Mesodermal cell (in vitro differentiated cells): ENCODE results near the gene RIIAD1.

ENCODE experiments used
- H3K27ac ChIP-seq: 2 replicates; pipeline ENCODE4 v1.7.0; 2013; ENCODE audit warnings: mild to moderate bottlenecking, low read depth, low read length, moderate library complexity; ENCODE audit not compliant: severe bottlenecking
- H3K36me3 ChIP-seq: 2 replicates; pipeline ENCODE4 v1.7.1; 2013; ENCODE audit warnings: mild to moderate bottlenecking, low read length, moderate library complexity; ENCODE audit not compliant: control insufficient read depth, insufficient read depth
- H3K4me1 ChIP-seq: one replicate; pipeline ENCODE4 v1.7.1; 2013; ENCODE audit warnings: mild to moderate bottlenecking, low read length; ENCODE audit not compliant: insufficient read depth, control insufficient read depth, poor library complexity, severe bottlenecking
- H3K4me3 ChIP-seq: 2 replicates; pipeline ENCODE4 v1.7.0; 2013; ENCODE audit warnings: low read length, control low read depth, mild to moderate bottlenecking; ENCODE audit not compliant: insufficient read depth, poor library complexity, severe bottlenecking; ENCODE audit errors: extremely low read depth
- H3K9me3 ChIP-seq: 2 replicates; pipeline ENCODE4 v1.7.1; 2013; ENCODE audit warnings: mild to moderate bottlenecking, low read length, moderate library complexity; ENCODE audit not compliant: control insufficient read depth
- WGBS, 2 experiments: methylation state at CpG; one replicate each; pipeline ENCODE4 v1.1.5; 2013; ENCODE audit warnings: missing lambda C conversion rate in 2 of 2; ENCODE audit not compliant: insufficient coverage in 2 of 2; 5-methylcytosine and 5-hydroxymethylcytosine counted together

Gene RIIAD1

DNA sequence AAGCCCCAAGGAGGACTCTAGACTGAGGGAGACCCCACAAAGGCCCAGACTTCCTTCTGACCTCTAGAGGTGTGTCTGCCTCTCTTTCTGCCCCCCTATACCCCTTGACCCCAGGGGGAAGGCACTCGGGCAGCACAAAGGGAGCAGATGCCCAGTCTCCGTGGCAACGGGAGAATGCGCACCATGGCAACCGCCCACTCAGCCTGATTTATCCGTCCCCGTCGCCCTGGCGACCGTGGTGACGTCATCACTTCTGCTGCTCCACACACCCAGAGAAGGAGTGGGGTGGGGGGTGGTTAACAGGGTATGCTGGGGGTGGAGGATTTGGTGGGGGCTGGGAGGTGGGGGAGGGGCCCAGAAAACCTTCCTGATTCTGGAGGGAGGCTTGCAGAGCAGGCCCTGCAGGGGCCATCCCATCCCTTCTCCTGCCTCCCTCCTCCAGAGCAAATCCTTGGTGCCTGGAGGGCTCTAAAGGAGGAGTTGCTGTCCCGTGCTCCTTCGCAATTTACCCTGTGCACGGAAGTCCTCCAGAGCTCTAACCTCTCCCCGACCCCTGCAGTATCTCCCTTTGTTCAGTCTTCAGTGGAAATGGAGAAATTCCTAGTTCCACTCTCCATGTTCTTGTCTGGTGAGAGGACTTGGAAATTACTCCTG lies 11.0 kb upstream of the RIIAD1 start:
- WGBS, 2 experiments = 52 to 70% methylated on average over 2 to 8 of the region's 15 CpGs
- Histone ChIP-seq H3K36me3 (no peaks in the 10 kb centered on the region), H3K9me3 (no peaks in the 10 kb centered on the region), H3K4me3 (no peak overlapping the region), H3K4me1 (no peaks in the 10 kb centered on the region), H3K27ac (no peak overlapping the region)

DNA sequence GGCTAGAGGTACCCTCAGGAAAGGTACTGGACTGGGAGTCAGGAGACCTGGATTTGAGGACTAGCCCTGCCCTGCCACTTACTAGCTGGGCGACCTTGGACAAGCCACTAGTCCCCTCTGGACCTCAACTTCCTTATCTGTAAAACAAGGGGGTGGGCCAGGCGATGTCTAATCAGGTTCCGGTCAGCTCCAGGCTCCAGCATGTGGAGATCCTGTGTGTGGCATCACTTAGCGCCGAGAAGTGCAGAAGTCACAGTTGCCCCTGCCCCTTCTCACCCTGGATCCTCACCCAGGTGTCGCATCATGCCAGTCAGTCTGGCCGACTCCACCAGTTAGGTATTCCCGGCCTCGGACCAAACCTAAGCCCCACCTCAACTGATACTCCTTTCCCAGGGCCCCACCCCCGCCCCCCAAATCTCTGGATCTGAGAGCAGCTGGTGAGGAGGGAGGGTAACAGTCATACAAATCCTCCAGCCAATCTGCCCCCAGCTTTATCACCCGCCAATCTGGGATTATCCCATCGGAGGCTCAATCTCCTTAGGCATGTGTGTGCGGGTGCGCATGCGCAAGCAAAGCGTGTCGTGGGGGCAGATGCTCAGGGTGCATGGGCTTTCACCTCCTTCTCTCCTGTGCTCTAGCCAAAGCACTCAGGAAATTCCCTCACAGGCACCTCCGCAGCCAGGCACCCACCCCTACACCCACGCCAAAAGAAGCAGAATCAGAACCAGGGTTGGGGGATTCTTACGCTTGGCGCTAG lies 10.1 kb upstream of the RIIAD1 start:
- no peaks in the 10 kb centered on the region for H3K4me1 ChIP-seq
- 90 to 92% methylated on average over 14 to 15 of the region's 21 CpGs for WGBS, 2 experiments
- no peaks in the 10 kb centered on the region for H3K9me3 ChIP-seq
- no peak overlapping the region for H3K27ac ChIP-seq
- H3K4me3 ChIP-seq = no peak overlapping the region
- H3K36me3 ChIP-seq = no peaks in the 10 kb centered on the region

DNA sequence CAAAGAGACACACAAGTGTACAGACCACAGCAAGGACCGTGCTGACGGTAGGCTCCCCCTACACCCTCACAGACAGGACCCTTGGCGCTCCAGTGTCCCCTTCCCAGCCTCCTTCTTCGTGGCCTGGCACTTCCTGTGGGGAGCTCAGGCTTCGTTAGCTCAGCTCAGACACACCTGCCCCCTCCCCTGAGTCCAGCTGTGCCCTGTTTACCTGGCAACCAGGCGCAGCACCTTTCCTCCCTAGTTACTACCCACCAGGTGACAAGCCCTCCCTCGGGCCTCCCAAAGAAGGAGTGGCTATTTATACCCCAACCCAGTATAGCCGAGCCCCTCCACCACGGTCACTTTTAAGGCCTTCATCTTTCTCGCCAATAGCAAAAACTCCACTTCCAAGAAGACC lies 9.4 kb upstream of the RIIAD1 start:
- H3K4me1 ChIP-seq = no peaks in the 10 kb centered on the region
- 77 to 83% methylated on average over 10 of the region's 10 CpGs for WGBS, 2 experiments
- H3K27ac ChIP-seq = no peak overlapping the region
- no peak overlapping the region for H3K4me3 ChIP-seq
- no peaks in the 10 kb centered on the region for H3K36me3 ChIP-seq
- H3K9me3 ChIP-seq = no peaks in the 10 kb centered on the region

DNA sequence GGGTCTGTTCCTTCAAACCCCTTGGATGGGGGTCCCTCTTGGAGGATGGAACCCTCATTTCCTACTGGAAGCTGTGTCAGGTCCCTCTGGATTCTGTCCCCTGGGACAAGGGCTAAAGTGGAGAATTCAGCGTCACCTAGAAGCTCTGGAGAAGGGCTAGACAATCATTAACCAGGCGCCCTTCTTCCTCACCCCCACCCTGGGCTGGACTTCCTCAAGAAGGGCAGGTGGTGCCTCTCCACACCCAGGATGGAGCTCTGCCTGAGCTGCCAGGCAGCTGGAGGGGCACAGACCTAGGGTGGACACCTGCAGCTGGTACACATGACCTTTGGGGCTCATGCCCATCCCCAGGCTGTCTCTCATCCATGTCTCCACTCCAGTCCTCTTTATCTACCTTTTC lies 8.3 kb upstream of the RIIAD1 start:
- no peaks in the 10 kb centered on the region for H3K4me1 ChIP-seq
- 70 to 100% methylated on average over 1 to 2 of the region's 2 CpGs for WGBS, 2 experiments
- H3K27ac ChIP-seq = no peak overlapping the region
- H3K4me3 ChIP-seq = no peak overlapping the region
- H3K9me3 ChIP-seq = no peaks in the 10 kb centered on the region
- H3K36me3 ChIP-seq = no peaks in the 10 kb centered on the region

DNA sequence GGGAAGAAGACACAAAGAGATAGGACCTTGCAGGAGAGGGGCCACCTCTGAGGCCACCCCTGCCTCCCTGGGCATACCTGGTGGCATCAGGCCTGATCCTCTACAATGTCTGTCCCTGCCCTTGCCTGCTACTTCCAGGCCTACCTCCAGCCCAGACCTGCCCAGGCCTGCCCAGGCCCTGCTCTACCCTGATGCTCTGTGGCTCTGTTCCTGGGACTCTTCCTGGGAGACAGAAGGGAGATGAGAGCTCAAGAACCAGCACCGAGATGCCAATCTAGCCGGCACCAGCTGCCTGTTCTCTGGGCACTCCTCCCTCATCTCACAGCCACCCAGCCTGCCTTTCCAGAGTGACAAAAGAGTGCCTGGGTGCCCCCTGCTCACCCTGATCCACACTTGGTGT lies 7.4 kb upstream of the RIIAD1 start:
- H3K27ac ChIP-seq = no peak overlapping the region

DNA sequence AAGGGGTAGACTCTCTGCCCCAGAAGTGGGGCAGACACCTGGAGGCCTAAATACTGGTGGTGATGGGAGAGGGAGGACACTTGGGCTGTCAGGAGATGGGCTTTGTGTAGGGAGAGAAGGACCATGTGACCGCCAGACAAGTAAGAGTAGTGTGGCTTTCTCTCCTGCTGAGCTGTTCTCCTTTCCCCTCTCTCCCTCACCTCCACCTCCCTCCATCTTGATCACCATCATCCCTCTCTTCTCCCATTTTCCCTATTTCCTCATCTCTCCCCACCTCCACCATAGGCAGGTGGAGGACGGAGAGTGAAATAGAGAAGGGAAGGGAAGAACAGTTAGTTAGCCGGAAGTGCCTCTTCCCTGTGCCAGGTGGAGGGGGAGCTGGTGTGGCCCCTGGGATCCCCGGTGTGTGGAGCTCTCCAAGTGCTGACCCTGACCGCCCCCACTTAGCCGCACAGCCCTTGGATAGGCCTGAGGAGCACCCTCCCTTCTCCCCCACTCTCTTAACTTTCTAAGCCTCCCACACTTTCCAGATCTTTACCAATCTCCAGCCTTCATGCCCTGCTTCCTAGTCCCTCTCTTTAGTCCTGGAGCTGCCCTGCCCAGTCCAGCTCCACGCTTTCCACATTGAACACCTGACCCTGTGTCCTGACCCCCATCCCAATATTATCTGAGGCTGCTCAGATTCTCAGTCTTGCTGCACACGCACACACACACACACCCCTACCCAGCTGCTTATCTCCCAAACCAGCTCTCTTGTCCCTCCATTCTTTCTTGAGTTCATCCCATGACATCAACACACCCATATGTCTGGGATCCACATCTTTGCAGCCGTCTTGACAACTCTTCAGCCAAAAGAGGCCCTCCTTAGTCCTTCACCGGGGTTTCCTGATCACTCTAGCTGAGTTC lies 6.2 kb upstream of the RIIAD1 start:
- Histone ChIP-seq H3K9me3 (no peaks in the 10 kb centered on the region), H3K4me3 (no peak overlapping the region), H3K4me1 (no peaks in the 10 kb centered on the region), H3K36me3 (no peaks in the 10 kb centered on the region), H3K27ac (no peak overlapping the region)
- 84 to 88% methylated on average over 4 to 7 of the region's 10 CpGs for WGBS, 2 experiments

More for the DNA sequence above, 7.4 kb upstream of the RIIAD1 start:
- H3K4me3 ChIP-seq = no peak overlapping the region
- 93 to 94% methylated on average over 2 of the region's 2 CpGs for WGBS, 2 experiments
- no peaks in the 10 kb centered on the region for H3K4me1 ChIP-seq
- H3K36me3 ChIP-seq = no peaks in the 10 kb centered on the region
- H3K9me3 ChIP-seq = no peaks in the 10 kb centered on the region

DNA sequence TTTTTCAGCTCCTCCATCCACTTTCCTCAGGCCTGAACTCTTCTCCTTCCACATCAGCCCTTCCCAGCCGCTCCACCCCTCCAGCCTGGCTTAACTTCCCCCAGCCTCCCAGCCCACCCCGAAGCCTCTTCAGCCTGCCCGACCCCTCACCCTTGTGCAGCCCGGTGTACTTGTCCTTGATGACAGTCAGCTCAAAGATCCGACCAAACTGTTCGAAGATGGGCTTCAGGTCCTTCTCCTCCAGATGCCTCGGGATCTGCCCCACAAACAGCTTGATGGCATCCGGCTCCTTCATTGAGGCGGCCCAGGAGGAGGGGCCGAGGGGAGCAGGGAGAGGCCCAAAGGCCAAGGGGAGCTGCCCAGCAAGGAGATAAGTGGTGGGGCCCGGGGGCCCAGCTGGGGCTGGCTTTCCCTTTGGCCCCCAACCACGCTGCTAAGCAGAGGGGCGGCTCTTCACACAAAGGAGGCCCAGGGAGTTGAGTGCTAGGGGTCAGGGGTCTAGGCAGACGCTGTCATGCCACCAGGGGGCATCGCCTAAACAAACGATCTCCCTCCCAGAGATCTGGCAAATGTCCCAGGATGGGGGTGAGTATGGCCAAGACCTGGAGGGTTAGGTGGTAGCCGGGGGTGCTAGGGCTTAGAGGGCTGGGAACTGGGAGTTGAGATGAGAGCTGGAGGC lies 5.5 kb upstream of the RIIAD1 start:
- H3K9me3 ChIP-seq = no peaks in the 10 kb centered on the region
- no peak overlapping the region for H3K27ac ChIP-seq
- no peaks in the 10 kb centered on the region for H3K36me3 ChIP-seq
- peaks cover 2% of the 10 kb centered on the region for H3K4me1 ChIP-seq
- H3K4me3 ChIP-seq = peak overlapping the region; percentile 22
- WGBS, 2 experiments = 46 to 47% methylated on average over 12 to 17 of the region's 17 CpGs

DNA sequence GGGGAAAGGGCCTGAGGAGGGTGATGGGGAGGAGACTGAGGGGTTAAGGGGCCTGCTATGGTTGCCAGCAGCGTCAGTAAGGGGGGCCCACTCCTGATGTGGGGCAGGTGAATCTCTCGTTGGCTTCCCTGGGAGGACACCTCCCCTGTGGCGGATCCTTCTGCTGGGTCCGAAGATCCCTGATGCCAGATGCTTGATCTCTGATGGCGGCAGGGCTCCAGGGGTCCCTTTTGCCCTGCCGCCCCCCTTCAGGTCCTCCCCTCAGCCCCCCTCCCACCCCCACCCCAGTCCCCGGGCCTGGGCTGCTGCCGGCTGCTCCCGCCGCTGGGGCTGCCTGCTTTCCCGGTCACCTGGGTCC lies 4.9 kb upstream of the RIIAD1 start:
- no peak overlapping the region for H3K27ac ChIP-seq
- H3K4me3 ChIP-seq = peak overlapping the region; percentile 22
- peaks cover 4% of the 10 kb centered on the region for H3K4me1 ChIP-seq
- no peaks in the 10 kb centered on the region for H3K9me3 ChIP-seq
- H3K36me3 ChIP-seq = no peaks in the 10 kb centered on the region
- 0 to 3% methylated on average over 3 to 5 of the region's 11 CpGs for WGBS, 2 experiments

DNA sequence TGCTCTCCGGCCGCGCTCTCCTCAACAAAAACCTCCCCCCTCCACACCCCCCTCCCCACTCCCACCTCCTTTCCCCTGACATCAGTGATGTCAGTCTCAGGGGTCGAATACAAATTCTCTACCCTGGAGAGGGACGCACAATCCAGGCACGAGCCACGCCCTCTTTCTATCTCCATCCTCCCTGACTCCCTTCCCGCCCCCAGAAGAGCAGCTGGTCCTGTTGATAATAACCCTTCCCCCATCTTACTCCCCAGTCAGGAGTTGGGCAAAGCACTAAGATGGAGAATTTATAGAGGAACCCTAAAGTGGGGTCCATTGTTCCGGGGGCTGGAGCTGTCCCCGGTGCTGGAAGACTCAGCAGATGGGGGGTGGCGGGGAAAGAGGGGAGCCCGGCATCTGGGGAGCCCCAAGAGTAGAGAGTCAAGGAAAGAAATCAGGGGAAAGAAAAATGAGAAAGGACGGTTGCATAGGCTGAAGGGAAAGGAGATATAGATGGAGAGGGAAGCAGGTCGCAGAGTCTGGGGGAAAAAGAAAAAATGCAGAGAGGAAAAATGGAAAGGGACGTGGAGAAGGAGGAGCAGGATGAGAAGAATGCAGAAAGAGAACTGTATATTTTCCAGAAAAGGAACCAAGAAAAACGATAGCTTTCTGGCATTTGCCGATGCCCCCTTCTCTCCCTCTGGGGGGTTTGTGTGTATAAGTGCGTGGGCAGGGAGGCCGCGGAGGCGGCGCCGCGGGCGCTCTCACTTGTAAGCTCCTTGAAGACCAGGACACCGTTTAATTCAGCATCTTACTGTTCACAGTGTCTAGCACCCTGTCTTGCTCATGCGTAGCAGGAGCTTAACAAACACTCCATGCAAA lies 4.3 kb upstream of the RIIAD1 start, which contains the start of gene CELF3:
TSS of gene CELF3 (minus strand) at position 33 of the 861 bp plus-strand sequence. CDS start 783 bp downstream, outside the sequence.
- Histone ChIP-seq H3K4me3 (peak within 1 kb of the TSS; percentile 22), H3K9me3 (no peaks in the 10 kb centered on the region), H3K4me1 (peaks cover 4% of the 10 kb centered on the region), H3K27ac (peak within 1 kb of the TSS; percentile 78), H3K36me3 (no peaks in the 10 kb centered on the region)
- WGBS, 2 experiments = 2 to 3% methylated on average over 9 to 16 of the region's 27 CpGs
